Inferior parietal cortex (tissue), 1 donor: ENCODE data around the gene TUBD1.
A peak's percentile ranks its signal among the peaks of the same experiment; 100 is the strongest.
"Not testable (repeated sequence)": the region's sequence is repeated elsewhere in the genome, so short reads cannot be mapped to it uniquely, and the experiment has no call there.

Experiments
- DNase-seq: peaks from one replicate; pipeline ENCODE4 v3.0.0-alpha.2; 2016; ENCODE audit errors: extremely low spot score

Gene TUBD1

DNA sequence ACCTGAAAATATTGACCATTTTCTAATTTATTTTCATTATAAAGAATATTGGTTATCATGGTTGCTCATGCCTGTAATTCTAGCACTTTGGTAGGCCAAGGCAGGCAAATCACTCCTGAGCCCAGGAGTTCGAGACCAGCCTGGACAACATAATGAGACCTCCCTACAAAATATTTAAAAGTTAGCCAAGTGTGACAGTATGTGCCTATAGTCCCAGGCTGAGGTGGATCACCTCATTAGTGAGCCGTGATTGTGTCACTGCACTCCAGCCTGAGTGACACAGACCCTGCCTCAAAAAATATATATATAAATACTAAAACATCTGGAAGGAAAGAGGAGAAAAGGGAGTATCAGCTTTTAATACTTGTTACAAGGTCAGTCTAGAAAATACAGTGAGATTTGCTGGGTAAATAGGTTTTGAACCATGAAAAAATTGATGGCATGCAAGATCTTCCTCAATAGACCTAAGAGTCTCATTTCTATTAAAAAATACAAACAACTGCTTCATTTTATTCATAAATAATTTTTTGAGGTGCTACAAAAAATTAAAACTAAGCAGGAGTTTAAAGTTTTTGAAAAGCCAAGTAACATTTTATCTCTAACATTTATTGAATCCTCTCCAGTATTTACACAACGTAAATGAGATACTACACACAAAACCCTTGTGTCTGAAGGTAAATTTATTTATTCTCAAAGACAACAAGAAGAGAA lies 47.7 kb downstream of the TUBD1 start:
- no peak for DNase-seq

- DNase-seq = no peak
These were observed 49.7 kb downstream of the TUBD1 start for GRCh38 chr17:59842901-59843652.

- DNase-seq = not testable (repeated sequence)
These were observed 50.9 kb downstream of the TUBD1 start for GRCh38 chr17:59841882-59842263.

- not testable (repeated sequence) for DNase-seq
These were observed 51.5 kb downstream of the TUBD1 start for GRCh38 chr17:59841091-59841881.

DNA sequence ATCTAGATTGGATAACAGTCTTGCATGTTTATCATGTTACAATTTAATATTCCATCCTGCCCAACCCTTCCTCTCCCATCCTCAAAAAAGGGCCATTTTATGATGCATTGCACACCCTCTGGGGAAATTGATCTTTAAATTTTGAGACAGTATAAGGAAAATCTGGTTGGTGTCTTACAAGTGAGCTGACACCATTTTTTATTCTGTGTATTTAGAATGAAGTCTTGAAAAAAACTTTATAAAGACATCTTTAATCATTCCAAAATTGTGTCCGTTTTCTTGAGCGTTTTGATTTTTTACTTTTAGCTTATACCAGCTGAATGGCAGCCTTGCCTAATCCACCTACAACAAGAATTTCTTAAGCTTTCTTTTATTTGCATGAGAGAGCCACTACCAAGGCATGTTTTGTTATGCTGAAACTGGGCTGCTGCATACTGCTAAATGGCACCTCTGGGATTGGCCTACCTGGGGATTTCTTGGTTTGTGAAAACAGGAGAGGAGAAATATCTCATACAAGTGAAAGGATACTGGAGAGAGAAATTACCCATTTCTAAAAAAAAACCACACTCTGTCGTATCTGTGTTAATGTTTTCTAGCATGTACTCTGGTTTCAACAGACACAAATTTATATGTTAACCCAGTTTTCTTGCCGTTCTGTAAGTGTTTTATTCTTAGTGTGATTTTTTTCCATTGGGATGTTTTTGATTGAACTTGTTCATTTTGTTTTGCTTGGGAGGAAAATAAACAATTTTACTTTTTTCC lies 52.2 kb downstream of the TUBD1 start:
- DNase-seq = no peak

DNA sequence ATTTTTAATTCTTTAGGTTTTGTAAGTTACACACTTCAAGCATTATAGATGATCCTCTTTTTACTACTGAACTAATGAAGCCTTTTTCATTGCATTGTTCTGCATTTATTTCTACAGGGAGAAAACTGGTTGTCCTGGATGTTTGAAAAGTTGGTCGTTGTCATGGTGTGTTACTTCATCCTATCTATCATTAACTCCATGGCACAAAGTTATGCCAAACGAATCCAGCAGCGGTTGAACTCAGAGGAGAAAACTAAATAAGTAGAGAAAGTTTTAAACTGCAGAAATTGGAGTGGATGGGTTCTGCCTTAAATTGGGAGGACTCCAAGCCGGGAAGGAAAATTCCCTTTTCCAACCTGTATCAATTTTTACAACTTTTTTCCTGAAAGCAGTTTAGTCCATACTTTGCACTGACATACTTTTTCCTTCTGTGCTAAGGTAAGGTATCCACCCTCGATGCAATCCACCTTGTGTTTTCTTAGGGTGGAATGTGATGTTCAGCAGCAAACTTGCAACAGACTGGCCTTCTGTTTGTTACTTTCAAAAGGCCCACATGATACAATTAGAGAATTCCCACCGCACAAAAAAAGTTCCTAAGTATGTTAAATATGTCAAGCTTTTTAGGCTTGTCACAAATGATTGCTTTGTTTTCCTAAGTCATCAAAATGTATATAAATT lies 53.0 kb downstream of the TUBD1 start:
- DNase-seq = no peak

DNA sequence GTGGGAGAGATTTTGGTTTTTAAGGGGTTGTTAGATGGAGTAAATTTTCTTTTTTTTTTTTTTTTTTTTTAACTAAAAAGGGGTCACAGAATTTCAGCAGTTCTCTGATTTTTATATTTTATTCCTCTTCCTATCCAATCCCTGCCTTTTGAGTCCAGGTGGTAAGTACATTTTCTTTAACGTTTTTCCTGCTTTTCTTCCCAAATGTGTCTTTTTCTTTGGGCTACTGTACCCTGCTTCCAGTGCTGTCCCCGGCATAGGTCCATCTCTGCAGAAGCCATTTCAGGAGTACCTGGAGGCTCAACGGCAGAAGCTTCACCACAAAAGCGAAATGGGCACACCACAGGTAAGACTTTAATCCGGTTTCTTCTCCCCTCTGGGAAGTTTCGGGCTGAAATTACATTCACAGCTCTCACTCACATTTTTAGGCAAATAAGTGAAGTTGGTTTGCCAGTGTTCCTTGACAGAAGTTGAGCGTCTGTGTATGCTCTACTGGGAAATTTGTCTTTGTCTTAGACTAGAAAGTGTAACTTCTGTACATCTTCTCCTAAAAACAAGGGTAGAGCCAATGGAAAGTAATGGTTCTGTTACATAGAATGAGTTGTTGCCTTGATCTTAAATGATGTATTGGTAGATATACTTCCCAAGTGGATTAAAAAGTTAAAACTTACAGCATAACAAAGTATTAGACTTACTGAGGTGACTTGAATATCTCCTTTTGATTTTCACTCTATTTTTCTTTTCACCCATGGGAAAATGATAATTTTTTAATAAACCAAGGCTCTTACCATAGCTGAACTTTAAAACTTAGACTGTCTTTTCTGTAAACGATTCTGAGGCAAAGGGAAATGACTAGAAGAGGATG lies 54.5 kb downstream of the TUBD1 start:
- DNase-seq = no peak

- peak; percentile 74 for DNase-seq
These were observed 55.3 kb downstream of the TUBD1 start for GRCh38 chr17:59837308-59838051.

GRCh38 chr17:59832883-59833379 lies 59.8 kb downstream of the TUBD1 start:
- no peak for DNase-seq

DNA sequence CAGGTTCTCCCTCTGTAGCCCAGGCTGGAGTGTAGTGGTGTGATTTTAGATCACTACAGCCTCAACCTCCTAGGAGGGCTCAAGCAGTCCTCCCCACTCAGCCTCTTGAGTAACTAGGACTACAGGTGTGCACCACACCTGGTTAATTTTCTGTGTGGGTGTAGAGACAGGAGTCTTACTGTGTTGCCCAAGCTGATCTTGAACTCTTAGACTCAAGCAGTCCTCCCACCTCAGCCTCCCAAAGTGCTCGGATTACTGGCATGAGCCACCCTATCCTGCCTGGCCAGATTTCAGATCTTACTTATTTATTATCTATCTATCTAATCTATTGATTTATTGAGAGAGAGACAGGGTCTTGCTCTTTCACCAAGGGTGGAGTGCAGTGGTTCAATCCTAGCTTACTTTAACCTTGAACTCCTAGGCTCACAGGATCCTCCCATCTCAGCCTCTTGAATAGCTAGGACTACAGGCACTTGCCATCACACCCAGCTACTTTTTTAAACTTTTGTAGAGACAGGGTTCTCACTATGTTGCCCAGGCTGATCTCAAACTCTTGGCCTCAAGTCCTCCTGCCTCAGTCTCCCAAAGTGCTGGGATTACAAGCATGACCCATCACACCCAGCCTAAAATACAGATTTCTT lies 61.8 kb downstream of the TUBD1 start:
- DNase-seq = no peak

GRCh38 chr17:59830007-59830630 lies 62.6 kb downstream of the TUBD1 start:
- no peak for DNase-seq

- DNase-seq = no peak
These were observed 63.3 kb downstream of the TUBD1 start for GRCh38 chr17:59829217-59830006.

GRCh38 chr17:59828819-59829216 lies 63.9 kb downstream of the TUBD1 start:
- DNase-seq = not testable (repeated sequence)

GRCh38 chr17:59828478-59828760 lies 64.3 kb downstream of the TUBD1 start:
- DNase-seq = no peak

DNA sequence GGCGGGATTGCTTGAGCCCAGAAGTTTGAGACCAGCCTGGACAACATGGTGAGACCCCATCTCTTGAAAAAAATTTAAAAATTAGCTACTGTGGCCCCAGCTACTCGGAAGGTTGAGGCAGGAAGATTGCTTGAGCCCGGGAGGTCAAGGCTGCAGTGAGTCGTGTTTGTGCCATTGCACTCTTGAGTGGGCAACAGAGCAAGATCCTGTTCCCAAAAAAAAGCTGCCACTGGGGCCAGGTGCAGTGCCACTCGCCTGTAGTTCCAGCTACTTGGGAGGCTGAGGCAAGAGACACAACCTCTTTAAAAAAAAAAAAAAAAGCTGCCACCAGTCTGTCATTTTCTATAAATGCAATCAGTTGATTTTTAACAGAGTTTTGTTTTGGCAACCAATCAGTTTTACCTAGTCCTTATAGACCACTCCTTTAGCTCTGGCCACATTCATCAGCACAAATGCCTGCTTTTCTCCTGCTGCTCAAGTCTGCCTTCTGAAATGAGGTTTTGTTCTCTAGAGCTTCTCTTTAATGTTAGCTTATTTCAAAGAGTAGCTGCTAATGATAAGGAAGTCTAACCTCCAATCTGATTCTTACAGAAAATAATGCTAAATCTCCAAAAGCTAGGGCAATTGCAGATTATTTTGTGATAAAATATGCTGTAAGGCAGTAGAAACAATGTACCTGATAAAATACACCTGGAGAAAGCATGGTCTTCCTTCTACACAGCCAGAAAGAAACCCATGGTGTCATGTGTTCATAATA lies 64.8 kb downstream of the TUBD1 start:
- no peak for DNase-seq

- no peak for DNase-seq
These were observed 65.9 kb downstream of the TUBD1 start for GRCh38 chr17:59826706-59827453.
